ENCODE results near the gene YWHAB.

Gene YWHAB

GRCh38 chr20:44897133-44897532 lies 11.6 kb downstream of the YWHAB start:
- no peaks in the 10 kb centered on the region for H3K9me3 ChIP-seq (ENCODE audit: insufficient read depth, low read depth, low read length)
- no CpG with 5 or more reads among the region's 1 CpG for WGBS
- peaks cover 25% of the 10 kb centered on the region for H3K36me3 ChIP-seq (ENCODE audit: insufficient read depth, low read length)

DNA sequence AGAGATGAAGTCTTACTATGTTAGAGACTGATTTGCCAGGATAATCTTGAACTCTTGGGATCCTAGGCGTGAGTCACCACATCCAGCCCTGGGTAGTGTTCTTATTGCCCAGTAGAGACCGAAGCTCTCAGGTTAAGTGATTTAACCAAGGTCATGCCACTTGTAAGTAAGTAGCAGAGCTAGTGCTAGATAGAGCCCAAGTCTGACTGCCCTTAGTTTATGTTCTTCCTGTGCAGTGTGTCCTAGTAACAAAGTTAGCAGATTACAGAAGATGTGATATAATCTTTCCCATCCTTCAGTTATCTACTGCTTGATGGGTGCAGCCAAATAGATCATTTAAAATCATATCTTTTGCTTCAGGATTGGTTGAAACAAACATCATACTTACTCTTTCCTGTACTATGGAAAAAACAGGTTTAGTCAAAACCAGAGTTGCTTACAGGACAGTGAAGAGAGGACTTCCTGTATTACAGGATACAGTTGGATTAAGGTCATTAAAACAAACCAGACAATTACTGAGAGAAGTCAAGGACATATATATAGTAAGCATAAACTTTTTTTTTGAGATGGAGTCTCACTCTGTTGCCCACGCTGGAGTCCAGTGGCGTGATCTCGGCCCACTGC lies 14.8 kb downstream of the YWHAB start:
- no peaks in the 10 kb centered on the region for H3K9me3 ChIP-seq (ENCODE audit: insufficient read depth, low read depth, low read length)
- no peaks in the 10 kb centered on the region for H3K4me1 ChIP-seq (ENCODE audit: insufficient read depth, low read length)
- H3K27ac ChIP-seq (ENCODE audit: low read depth, low read length): no peak overlapping the region
- H3K36me3 ChIP-seq (ENCODE audit: insufficient read depth, low read length): peaks cover 47% of the 10 kb centered on the region
- WGBS: 85% methylated on average over 5 of the region's 5 CpGs
- no peaks in the 10 kb centered on the region for H3K27me3 ChIP-seq (ENCODE audit: insufficient read depth, low read length)
- no peak overlapping the region for H3K9ac ChIP-seq (ENCODE audit: low read depth, low read length)
- no peak overlapping the region for H3K4me3 ChIP-seq (ENCODE audit: low read length)

More at GRCh38 chr20:44897133-44897532, 11.6 kb downstream of the YWHAB start:
- Histone ChIP-seq H3K4me1 (ENCODE audit: insufficient read depth, low read length) (no peaks in the 10 kb centered on the region), H3K27ac (ENCODE audit: low read depth, low read length) (no peak overlapping the region), H3K27me3 (ENCODE audit: insufficient read depth, low read length) (no peaks in the 10 kb centered on the region), H3K9ac (ENCODE audit: low read depth, low read length) (no peak overlapping the region), H3K4me3 (ENCODE audit: low read length) (no peak overlapping the region)

- H3K36me3 ChIP-seq (ENCODE audit: insufficient read depth, low read length): peaks cover 63% of the 10 kb centered on the region
- no peak overlapping the region for H3K9ac ChIP-seq (ENCODE audit: low read depth, low read length)
- WGBS: 100% methylated on average over 2 of the region's 2 CpGs
- no peaks in the 10 kb centered on the region for H3K27me3 ChIP-seq (ENCODE audit: insufficient read depth, low read length)
- no peak overlapping the region for H3K4me3 ChIP-seq (ENCODE audit: low read length)
- no peak overlapping the region for H3K27ac ChIP-seq (ENCODE audit: low read depth, low read length)
- H3K9me3 ChIP-seq (ENCODE audit: insufficient read depth, low read depth, low read length): no peaks in the 10 kb centered on the region
- H3K4me1 ChIP-seq (ENCODE audit: insufficient read depth, low read length): no peaks in the 10 kb centered on the region
These were observed 16.5 kb downstream of the YWHAB start for GRCh38 chr20:44901974-44902373.

DNA sequence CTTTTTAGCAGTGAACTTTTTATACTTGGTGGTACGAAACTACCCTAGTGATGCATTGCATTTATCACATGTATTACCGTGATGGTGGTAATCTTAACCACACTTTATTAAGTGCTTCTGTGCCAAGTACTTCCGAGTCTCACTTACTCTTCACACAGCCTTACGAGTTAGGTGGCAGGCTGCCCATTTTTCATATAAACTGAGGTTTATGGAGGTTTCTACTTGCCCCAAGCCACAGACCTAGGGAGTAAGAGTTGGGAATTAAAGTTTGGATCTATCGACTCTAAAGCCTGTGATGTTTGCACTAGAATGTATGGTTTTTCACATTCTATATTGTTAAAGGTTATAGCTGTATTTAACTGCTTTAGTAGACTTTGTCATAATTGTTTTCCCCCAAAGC lies 18.9 kb downstream of the YWHAB start:
- Histone ChIP-seq H3K36me3 (ENCODE audit: insufficient read depth, low read length) (peaks cover 82% of the 10 kb centered on the region), H3K9me3 (ENCODE audit: insufficient read depth, low read depth, low read length) (no peaks in the 10 kb centered on the region), H3K27ac (ENCODE audit: low read depth, low read length) (no peak overlapping the region), H3K4me1 (ENCODE audit: insufficient read depth, low read length) (0 out of 2 replicates have a peak, but pooled peaks cover 4% of the 10 kb centered on the region), H3K4me3 (ENCODE audit: low read length) (no peak overlapping the region), H3K9ac (ENCODE audit: low read depth, low read length) (no peak overlapping the region), H3K27me3 (ENCODE audit: insufficient read depth, low read length) (no peaks in the 10 kb centered on the region)
- WGBS: 98% methylated on average over 5 of the region's 5 CpGs

DNA sequence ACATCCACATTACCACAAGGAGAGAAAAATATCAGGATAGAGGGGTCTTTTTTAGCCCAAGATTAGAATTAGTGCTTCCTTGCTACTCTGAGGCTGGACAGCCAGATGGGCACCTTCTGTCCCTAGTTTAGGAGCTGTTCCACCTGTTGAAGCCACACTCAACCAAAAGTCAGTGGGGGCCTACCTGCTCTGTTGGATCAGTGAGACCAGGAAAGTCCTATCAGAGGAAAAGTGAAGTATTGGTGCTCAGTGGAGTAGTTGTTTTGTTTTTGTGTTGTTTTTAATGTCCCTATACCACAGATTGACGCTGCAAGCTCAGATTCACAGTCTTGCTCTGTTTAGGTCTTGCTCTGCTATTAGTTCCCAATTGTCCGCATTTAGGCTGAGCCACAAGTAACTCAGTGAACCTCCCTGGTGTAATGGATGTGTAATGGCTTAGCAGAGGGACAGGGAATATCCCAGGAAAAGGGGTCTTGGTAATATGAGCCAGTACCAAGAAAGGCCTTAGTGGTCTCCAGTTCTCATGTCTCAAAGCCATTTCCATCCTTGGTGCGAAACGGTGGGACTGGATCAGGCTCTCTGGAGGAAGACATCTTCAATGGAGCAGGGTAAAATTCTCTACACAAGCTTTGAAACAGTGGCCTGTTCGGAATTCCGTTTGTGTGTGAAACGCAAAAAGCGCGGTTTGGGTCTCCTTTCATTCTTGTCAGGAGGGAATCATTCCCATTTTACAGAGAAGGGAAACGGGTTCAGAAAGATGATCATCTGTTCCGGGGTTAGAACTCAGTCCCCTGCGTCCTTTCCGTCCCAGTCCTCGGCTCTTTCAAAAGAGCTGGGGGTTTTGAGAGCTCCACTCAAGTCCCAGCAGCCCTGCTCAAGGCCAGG lies 23.7 kb downstream of the YWHAB start:
- Histone ChIP-seq H3K9ac (ENCODE audit: low read depth, low read length) (no peak overlapping the region), H3K27ac (ENCODE audit: low read depth, low read length) (peak overlapping the region; percentile 17; the same call in 1 of the 2 replicates), H3K27me3 (ENCODE audit: insufficient read depth, low read length) (no peaks in the 10 kb centered on the region), H3K4me1 (ENCODE audit: insufficient read depth, low read length) (peaks cover 10% of the 10 kb centered on the region), H3K36me3 (ENCODE audit: insufficient read depth, low read length) (peaks cover 64% of the 10 kb centered on the region), H3K4me3 (ENCODE audit: low read length) (peak overlapping the region; percentile 87), H3K9me3 (ENCODE audit: insufficient read depth, low read depth, low read length) (no peaks in the 10 kb centered on the region)
- WGBS: 31% methylated on average over 14 of the region's 14 CpGs

- Histone ChIP-seq H3K4me1 (ENCODE audit: insufficient read depth, low read length) (peaks cover 10% of the 10 kb centered on the region), H3K27ac (ENCODE audit: low read depth, low read length) (peak within 1 kb of the TSS; percentile 69; the same call in 1 of the 2 replicates), H3K27me3 (ENCODE audit: insufficient read depth, low read length) (no peaks in the 10 kb centered on the region), H3K4me3 (ENCODE audit: low read length) (peak within 1 kb of the TSS; percentile 87), H3K9ac (ENCODE audit: low read depth, low read length) (peak within 1 kb of the TSS; percentile 80), H3K9me3 (ENCODE audit: insufficient read depth, low read depth, low read length) (no peaks in the 10 kb centered on the region), H3K36me3 (ENCODE audit: insufficient read depth, low read length) (peaks cover 63% of the 10 kb centered on the region)
- WGBS: 1% methylated on average over 61 of the region's 61 CpGs
These were observed 24.6 kb downstream of the YWHAB start, which contains the start of gene PABPC1L for GRCh38 chr20:44909872-44910689. TSS of gene PABPC1L (plus strand) at chr20:44910060. CDS start at chr20:44910144, 84 bp downstream.

DNA sequence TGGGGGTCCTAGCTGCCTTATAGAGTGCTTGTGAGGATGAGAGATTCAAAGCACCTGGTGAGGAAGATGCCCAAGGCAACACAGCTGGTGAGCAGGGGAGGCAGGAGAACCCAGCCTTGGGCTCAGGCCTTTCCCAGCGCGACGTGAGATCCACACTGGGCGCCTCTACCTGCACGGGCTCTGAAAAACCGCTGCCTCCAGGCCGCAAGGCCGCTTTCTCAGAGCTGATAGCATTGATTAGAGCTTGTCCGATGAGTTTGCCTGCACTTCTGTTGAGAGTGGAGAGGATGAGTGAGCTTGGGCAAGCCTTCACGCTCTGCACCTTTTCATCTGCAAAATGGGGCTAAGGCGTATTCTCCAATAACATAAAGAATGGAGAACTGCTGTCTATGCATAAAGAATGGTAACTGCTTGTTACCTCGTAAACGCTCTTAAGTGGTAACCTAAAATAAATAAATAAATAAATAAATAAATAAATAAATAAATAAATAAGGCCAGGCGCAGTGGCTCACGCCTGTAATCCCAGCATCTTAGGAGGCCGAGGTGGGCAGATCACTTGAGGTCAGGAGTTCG lies 25.3 kb downstream of the YWHAB start:
- 47% methylated on average over 15 of the region's 17 CpGs for WGBS
- Histone ChIP-seq H3K27me3 (ENCODE audit: insufficient read depth, low read length) (no peaks in the 10 kb centered on the region), H3K9ac (ENCODE audit: low read depth, low read length) (peak overlapping the region; percentile 80), H3K4me1 (ENCODE audit: insufficient read depth, low read length) (peaks cover 10% of the 10 kb centered on the region), H3K4me3 (ENCODE audit: low read length) (peak overlapping the region; percentile 87), H3K9me3 (ENCODE audit: insufficient read depth, low read depth, low read length) (no peaks in the 10 kb centered on the region), H3K36me3 (ENCODE audit: insufficient read depth, low read length) (peaks cover 59% of the 10 kb centered on the region), H3K27ac (ENCODE audit: low read depth, low read length) (peak overlapping the region; percentile 69; the same call in 1 of the 2 replicates)

DNA sequence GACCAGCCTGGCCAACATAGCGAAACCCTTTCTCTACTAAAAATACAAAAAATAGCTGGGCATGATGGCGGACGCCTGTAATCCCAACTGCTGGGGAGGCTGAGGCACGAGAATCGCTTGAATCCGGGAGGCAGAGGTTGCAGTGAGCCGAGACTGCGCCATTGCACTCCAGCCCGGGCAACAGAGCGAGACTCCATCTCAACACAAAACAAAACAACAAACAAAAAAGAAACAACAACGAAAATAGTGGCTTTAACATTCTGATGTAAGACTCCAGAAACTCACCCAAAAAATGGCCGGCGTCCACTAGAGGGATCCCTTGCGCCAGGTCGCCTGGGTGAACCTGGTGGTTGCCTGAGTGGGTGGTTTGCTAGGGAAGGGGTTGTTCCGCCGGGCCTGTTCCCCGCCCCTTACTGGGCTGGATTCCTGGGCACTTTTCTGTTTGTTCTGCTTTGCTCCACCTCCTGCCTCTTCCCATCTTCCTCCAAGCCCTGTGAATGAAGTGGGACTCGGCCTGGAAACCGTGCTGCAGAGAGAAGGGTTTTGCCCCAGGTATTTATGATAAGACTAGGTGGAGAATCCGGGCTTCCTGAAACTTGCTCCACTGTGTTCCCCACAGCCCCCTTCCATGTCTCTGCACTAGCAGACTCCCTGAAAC lies 25.9 kb downstream of the YWHAB start:
- Histone ChIP-seq H3K4me3 (ENCODE audit: low read length) (peak overlapping the region; percentile 32), H3K27ac (ENCODE audit: low read depth, low read length) (peak overlapping the region; percentile 36; the same call in 1 of the 2 replicates), H3K36me3 (ENCODE audit: insufficient read depth, low read length) (peaks cover 59% of the 10 kb centered on the region)

GRCh38 chr20:44912189-44912588 lies 26.7 kb downstream of the YWHAB start:
- Histone ChIP-seq H3K9ac (ENCODE audit: low read depth, low read length) (no peak overlapping the region), H3K27me3 (ENCODE audit: insufficient read depth, low read length) (no peaks in the 10 kb centered on the region), H3K9me3 (ENCODE audit: insufficient read depth, low read depth, low read length) (no peaks in the 10 kb centered on the region), H3K27ac (ENCODE audit: low read depth, low read length) (no peak overlapping the region), H3K36me3 (ENCODE audit: insufficient read depth, low read length) (peaks cover 59% of the 10 kb centered on the region), H3K4me1 (ENCODE audit: insufficient read depth, low read length) (peaks cover 10% of the 10 kb centered on the region), H3K4me3 (ENCODE audit: low read length) (no peak overlapping the region)
- WGBS: 93% methylated on average over 2 of the region's 2 CpGs

More for the DNA sequence above, 25.9 kb downstream of the YWHAB start:
- 54% methylated on average over 19 of the region's 21 CpGs for WGBS
- Histone ChIP-seq H3K9ac (ENCODE audit: low read depth, low read length) (no peak overlapping the region), H3K9me3 (ENCODE audit: insufficient read depth, low read depth, low read length) (no peaks in the 10 kb centered on the region), H3K4me1 (ENCODE audit: insufficient read depth, low read length) (peaks cover 10% of the 10 kb centered on the region), H3K27me3 (ENCODE audit: insufficient read depth, low read length) (no peaks in the 10 kb centered on the region)

- Histone ChIP-seq H3K9ac (ENCODE audit: low read depth, low read length) (no peak overlapping the region), H3K4me1 (ENCODE audit: insufficient read depth, low read length) (peaks cover 4% of the 10 kb centered on the region), H3K9me3 (ENCODE audit: insufficient read depth, low read depth, low read length) (no peaks in the 10 kb centered on the region), H3K27me3 (ENCODE audit: insufficient read depth, low read length) (no peaks in the 10 kb centered on the region), H3K36me3 (ENCODE audit: insufficient read depth, low read length) (peaks cover 70% of the 10 kb centered on the region), H3K4me3 (ENCODE audit: low read length) (no peak overlapping the region), H3K27ac (ENCODE audit: low read depth, low read length) (no peak overlapping the region)
- 94% methylated on average over 1 of the region's 1 CpG for WGBS
These were observed 29.4 kb downstream of the YWHAB start for GRCh38 chr20:44914924-44915323.
